Calu3 (cell line): ENCODE data around the gene DPYD. TPM values are rescaled to one million over a fixed set of nuclear protein-coding genes. Genes with fewer than 3 reads are reported as not detected.

Experiments used
- BruUV-seq: library from RNA; stranded (reverse); fragments of 400-500 nt; replicated peaks from 2 replicates; lab custom pipeline; 2021; lab: Mats Ljungman, UMichigan
- CTCF ChIA-PET: fragments of 300-600 bp; sonication (Branson Sonifier 250); formaldehyde crosslinking; loops from one replicate; lab custom pipeline; 2022; ENCODE audit warnings: antibody characterized with exemption; lab: Charles Lee
- DNase-seq: peaks from one replicate; pipeline ENCODE4 v3.0.0; 2022
- H3K27ac Mint-ChIP-seq: one replicate; pipeline ENCODE4 v1.8.0; 2022; ENCODE audit warnings: mixed read lengths; ENCODE audit not compliant: unreplicated experiment
- H3K27me3 Mint-ChIP-seq: one replicate; pipeline ENCODE4 v1.8.0; 2022; ENCODE audit warnings: mixed read lengths; ENCODE audit not compliant: unreplicated experiment
- H3K36me3 Mint-ChIP-seq: one replicate; pipeline ENCODE4 v1.8.0; 2022; ENCODE audit warnings: mild to moderate bottlenecking, moderate library complexity, mixed read lengths; ENCODE audit not compliant: insufficient read depth, unreplicated experiment
- H3K4me1 Mint-ChIP-seq: one replicate; pipeline ENCODE4 v1.8.0; 2022; ENCODE audit warnings: mild to moderate bottlenecking, low read depth, mixed read lengths; ENCODE audit not compliant: unreplicated experiment
- H3K4me3 Mint-ChIP-seq: one replicate; pipeline ENCODE4 v1.8.0; 2022; ENCODE audit warnings: mild to moderate bottlenecking, low read depth, moderate library complexity, mixed read lengths; ENCODE audit not compliant: unreplicated experiment
- H3K9me3 Mint-ChIP-seq: one replicate; pipeline ENCODE4 v1.8.0; 2022; ENCODE audit warnings: low read depth, mixed read lengths; ENCODE audit not compliant: unreplicated experiment
- CTCF ChIP-seq: fragments of 200-600 bp; IDR thresholded peaks from one replicate; pipeline ENCODE4 v1.8.0; 2022; ENCODE audit warnings: antibody characterized with exemption; ENCODE audit not compliant: unreplicated experiment
- intact Hi-C: fragments of 100-400 bp; cut with micrococcal nuclease; formaldehyde crosslinking; loops from one replicate; pipeline ENCODE4 v1.10.0; 2022; ENCODE audit not compliant: unreplicated experiment
- total RNA-seq: library from RNA; stranded (reverse); gene quantifications from 2 replicates; pipeline ENCODE4 v1.2.3, GENCODE V29; 2022

Gene DPYD
- total RNA-seq, 1 experiment from 2014 or later: 15.6 TPM

GRCh38 chr1:97501628-97502027, 419.2 kb downstream of the DPYD start:
- TF ChIP-seq CTCF: no peak
- H3K4me3 Mint-ChIP-seq: no peak overlapping the region
- BruUV-seq: no TSS peak
- intact Hi-C loops: no loop called here
- H3K9me3 Mint-ChIP-seq: no peaks in the 10 kb centered on the region
- CTCF ChIA-PET: no interaction called here
- H3K27ac Mint-ChIP-seq: no peak overlapping the region
- H3K4me1 Mint-ChIP-seq: peaks cover 22% of the 10 kb centered on the region
- no peaks in the 10 kb centered on the region for H3K36me3 Mint-ChIP-seq
- H3K27me3 Mint-ChIP-seq: no peaks in the 10 kb centered on the region
- no peak for DNase-seq

- TF ChIP-seq CTCF: no peak
- intact Hi-C loops: no loop called here
- no TSS peak for BruUV-seq
- DNase-seq: no peak
- CTCF ChIA-PET: no interaction called here
- Mint-ChIP-seq H3K27me3 (no peaks in the 10 kb centered on the region), H3K4me3 (no peak overlapping the region), H3K9me3 (no peaks in the 10 kb centered on the region), H3K27ac (no peak overlapping the region), H3K4me1 (peaks cover 19% of the 10 kb centered on the region), H3K36me3 (no peaks in the 10 kb centered on the region)
Measured at GRCh38 chr1:97500760-97501159, 420.1 kb downstream of the DPYD start.

- no peaks in the 10 kb centered on the region for H3K27me3 Mint-ChIP-seq
- CTCF ChIA-PET: no interaction called here
- H3K27ac Mint-ChIP-seq: no peak overlapping the region
Measured at GRCh38 chr1:97499667-97500066, 421.2 kb downstream of the DPYD start.

GRCh38 chr1:97489834-97490233, 431.0 kb downstream of the DPYD start:
- Mint-ChIP-seq H3K36me3 (no peaks in the 10 kb centered on the region), H3K4me3 (no peak overlapping the region), H3K27ac (no peak overlapping the region), H3K9me3 (no peaks in the 10 kb centered on the region), H3K27me3 (no peaks in the 10 kb centered on the region), H3K4me1 (no peaks in the 10 kb centered on the region)
- peak; percentile 11 for DNase-seq
- CTCF ChIA-PET: no interaction called here
- intact Hi-C loops: no loop called here
- no peak for TF ChIP-seq CTCF
- no TSS peak for BruUV-seq

More at GRCh38 chr1:97499667-97500066, 421.2 kb downstream of the DPYD start:
- H3K4me3 Mint-ChIP-seq: no peak overlapping the region
- no peaks in the 10 kb centered on the region for H3K36me3 Mint-ChIP-seq
- no peak for DNase-seq
- no peaks in the 10 kb centered on the region for H3K9me3 Mint-ChIP-seq
- TF ChIP-seq CTCF: no peak
- BruUV-seq: no TSS peak
- intact Hi-C loops: no loop called here
- H3K4me1 Mint-ChIP-seq: peaks cover 8% of the 10 kb centered on the region
